ENCODE data around the gene UTP25. TPM values are rescaled to one million over a fixed set of nuclear protein-coding genes. Genes with fewer than 3 reads are reported as not detected.
"Not testable (repeated sequence)": the region's sequence is repeated elsewhere in the genome, so short reads cannot be mapped to it uniquely, and the experiment has no call there.

The UTP25 gene
- total RNA-seq, 2 donors from 2014 or later = 4.3 to 6.0 TPM

DNA sequence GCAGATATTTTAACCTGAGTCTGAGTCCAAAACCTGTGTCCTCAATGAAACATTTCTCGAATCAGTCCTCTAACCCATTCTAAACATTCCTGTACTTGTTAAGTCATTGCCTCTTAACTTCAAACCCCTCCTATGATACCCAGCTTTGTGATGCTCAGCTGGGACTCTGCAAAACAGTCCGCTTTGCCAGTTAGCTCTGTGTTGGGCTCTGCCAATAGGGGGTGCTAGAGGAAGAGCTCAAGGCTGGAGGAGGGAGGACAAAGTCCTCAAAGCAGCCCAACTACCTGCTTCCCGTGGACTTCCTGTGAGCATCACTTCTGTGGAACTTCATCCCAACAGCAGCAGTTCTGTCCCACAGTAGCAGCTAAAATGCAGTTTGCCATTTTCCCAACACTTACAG, 72.2 kb downstream of the UTP25 start:
- TF ChIP-seq, protein P1, sequence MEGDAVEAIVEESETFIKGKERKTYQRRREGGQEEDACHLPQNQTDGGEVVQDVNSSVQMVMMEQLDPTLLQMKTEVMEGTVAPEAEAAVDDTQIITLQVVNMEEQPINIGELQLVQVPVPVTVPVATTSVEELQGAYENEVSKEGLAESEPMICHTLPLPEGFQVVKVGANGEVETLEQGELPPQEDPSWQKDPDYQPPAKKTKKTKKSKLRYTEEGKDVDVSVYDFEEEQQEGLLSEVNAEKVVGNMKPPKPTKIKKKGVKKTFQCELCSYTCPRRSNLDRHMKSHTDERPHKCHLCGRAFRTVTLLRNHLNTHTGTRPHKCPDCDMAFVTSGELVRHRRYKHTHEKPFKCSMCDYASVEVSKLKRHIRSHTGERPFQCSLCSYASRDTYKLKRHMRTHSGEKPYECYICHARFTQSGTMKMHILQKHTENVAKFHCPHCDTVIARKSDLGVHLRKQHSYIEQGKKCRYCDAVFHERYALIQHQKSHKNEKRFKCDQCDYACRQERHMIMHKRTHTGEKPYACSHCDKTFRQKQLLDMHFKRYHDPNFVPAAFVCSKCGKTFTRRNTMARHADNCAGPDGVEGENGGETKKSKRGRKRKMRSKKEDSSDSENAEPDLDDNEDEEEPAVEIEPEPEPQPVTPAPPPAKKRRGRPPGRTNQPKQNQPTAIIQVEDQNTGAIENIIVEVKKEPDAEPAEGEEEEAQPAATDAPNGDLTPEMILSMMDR (conservative IDR thresholded peaks at IDR 0.05) = peak; percentile 84
- peak; percentile 89 for DNase-seq

DNA sequence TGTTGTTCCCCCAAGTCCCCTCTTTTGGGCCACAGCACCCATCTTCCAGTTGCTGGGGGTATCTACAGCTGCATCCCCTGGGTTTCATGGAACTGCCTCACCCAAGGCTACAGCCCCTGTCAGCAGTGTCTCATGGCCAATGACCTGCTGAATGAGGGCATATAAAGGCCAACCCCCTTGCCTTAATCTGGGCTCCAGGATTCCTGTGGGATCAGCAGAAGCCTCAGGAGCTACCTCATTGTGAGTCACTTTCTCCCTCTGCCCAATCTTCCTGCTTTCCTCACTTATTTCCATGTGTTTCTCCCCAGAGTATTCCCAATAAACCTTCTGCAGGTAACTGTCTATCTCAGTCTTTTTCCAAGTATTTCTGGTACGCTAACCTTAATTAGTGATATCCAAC, 73.0 kb downstream of the UTP25 start:
- Mint-ChIP-seq H3K27ac (no peak overlapping the region), H3K9me3 (no peaks in the 10 kb centered on the region), H3K27me3 (ENCODE audit: insufficient read depth) (no peaks in the 10 kb centered on the region), H3K36me3 (ENCODE audit: low read depth) (no peaks in the 10 kb centered on the region), H3K4me1 (peaks cover 6% of the 10 kb centered on the region), H3K4me3 (no peak overlapping the region)
- Histone ChIP-seq H3K4me1 (ENCODE audit: control insufficient read depth, insufficient read depth, low read length) (peaks cover 4% of the 10 kb centered on the region), H3K9ac (ENCODE audit: extremely low read depth, low read length, poor library complexity, severe bottlenecking) (no peak overlapping the region), H3K27me3 (ENCODE audit: control insufficient read depth, insufficient read depth, low read length, poor library complexity, severe bottlenecking) (no peaks in the 10 kb centered on the region), H3K4me3 (ENCODE audit: low read length) (no peak overlapping the region), H3K27ac (ENCODE audit: low read depth, low read length) (no peak overlapping the region), H3K9me3 (ENCODE audit: control insufficient read depth, low read length) (no peaks in the 10 kb centered on the region), H3K36me3 (ENCODE audit: control insufficient read depth, insufficient read depth, low read length) (no peaks in the 10 kb centered on the region)
- whole genome bisulfite sequencing, 2 experiments (ENCODE audit: insufficient coverage in 1 of 2, insufficient read length in 1 of 2) = 95% methylated on average over 1 of the region's 1 CpG; no CpG with 5 or more reads in 1 of the 2 experiments
- DNase-seq = no peak
- TF ChIP-seq, protein P1 (conservative IDR thresholded peaks at IDR 0.05) = no peak

More for the DNA sequence above, 72.2 kb downstream of the UTP25 start:
- Mint-ChIP-seq H3K4me1 (peaks cover 9% of the 10 kb centered on the region), H3K27me3 (ENCODE audit: insufficient read depth) (no peaks in the 10 kb centered on the region), H3K27ac (no peak overlapping the region), H3K9me3 (no peaks in the 10 kb centered on the region), H3K4me3 (no peak overlapping the region), H3K36me3 (ENCODE audit: low read depth) (no peaks in the 10 kb centered on the region)
- H3K4me3 ChIP-seq (ENCODE audit: low read length) = no peak overlapping the region
- no peak overlapping the region for H3K9ac ChIP-seq (ENCODE audit: extremely low read depth, low read length, poor library complexity, severe bottlenecking)
- no peaks in the 10 kb centered on the region for H3K9me3 ChIP-seq (ENCODE audit: control insufficient read depth, low read length)
- WGBS, 2 experiments (ENCODE audit: insufficient coverage in 1 of 2, insufficient read length in 1 of 2) = 67 to 78% methylated on average over 1 to 3 of the region's 3 CpGs
- no peaks in the 10 kb centered on the region for H3K27me3 ChIP-seq (ENCODE audit: control insufficient read depth, insufficient read depth, low read length, poor library complexity, severe bottlenecking)
- H3K27ac ChIP-seq (ENCODE audit: low read depth, low read length) = no peak overlapping the region
- H3K4me1 ChIP-seq (ENCODE audit: control insufficient read depth, insufficient read depth, low read length) = peaks cover 4% of the 10 kb centered on the region
- no peaks in the 10 kb centered on the region for H3K36me3 ChIP-seq (ENCODE audit: control insufficient read depth, insufficient read depth, low read length)

DNA sequence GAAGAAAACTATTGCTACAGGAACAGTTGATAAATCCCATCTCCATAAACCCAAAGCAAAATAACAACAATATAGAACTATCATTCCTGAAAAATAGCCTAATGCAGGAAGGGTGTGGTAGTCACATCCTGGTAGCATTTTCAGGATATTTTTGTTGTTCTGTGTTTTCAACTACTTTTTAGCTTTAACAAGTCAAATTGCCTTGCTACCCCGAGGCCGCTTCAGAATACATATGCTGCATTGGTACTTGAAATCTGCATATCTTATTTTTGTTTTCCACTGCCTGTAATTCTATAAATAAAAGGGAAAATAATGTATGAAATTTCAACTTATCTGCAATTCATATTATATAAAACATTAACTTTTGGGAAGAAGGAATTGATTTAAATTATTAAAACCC, 73.4 kb downstream of the UTP25 start:
- Histone ChIP-seq H3K9me3 (ENCODE audit: control insufficient read depth, low read length) (no peaks in the 10 kb centered on the region), H3K9ac (ENCODE audit: extremely low read depth, low read length, poor library complexity, severe bottlenecking) (no peak overlapping the region), H3K27ac (ENCODE audit: low read depth, low read length) (no peak overlapping the region), H3K36me3 (ENCODE audit: control insufficient read depth, insufficient read depth, low read length) (no peaks in the 10 kb centered on the region), H3K4me3 (ENCODE audit: low read length) (no peak overlapping the region), H3K4me1 (ENCODE audit: control insufficient read depth, insufficient read depth, low read length) (peaks cover 4% of the 10 kb centered on the region), H3K27me3 (ENCODE audit: control insufficient read depth, insufficient read depth, low read length, poor library complexity, severe bottlenecking) (no peaks in the 10 kb centered on the region)
- WGBS, 2 experiments (ENCODE audit: insufficient coverage in 1 of 2, insufficient read length in 1 of 2) = 90% methylated on average over 2 of the region's 2 CpGs; no CpG with 5 or more reads in 1 of the 2 experiments
- no peaks in the 10 kb centered on the region for H3K9me3 Mint-ChIP-seq
- TF ChIP-seq, protein P1 (conservative IDR thresholded peaks at IDR 0.05) = no peak
- H3K4me1 Mint-ChIP-seq = peaks cover under 1% of the 10 kb centered on the region
- H3K27me3 Mint-ChIP-seq (ENCODE audit: insufficient read depth) = no peaks in the 10 kb centered on the region
- H3K27ac Mint-ChIP-seq = no peak overlapping the region
- no peak for DNase-seq
- H3K36me3 Mint-ChIP-seq (ENCODE audit: low read depth) = no peaks in the 10 kb centered on the region
- H3K4me3 Mint-ChIP-seq = no peak overlapping the region

DNA sequence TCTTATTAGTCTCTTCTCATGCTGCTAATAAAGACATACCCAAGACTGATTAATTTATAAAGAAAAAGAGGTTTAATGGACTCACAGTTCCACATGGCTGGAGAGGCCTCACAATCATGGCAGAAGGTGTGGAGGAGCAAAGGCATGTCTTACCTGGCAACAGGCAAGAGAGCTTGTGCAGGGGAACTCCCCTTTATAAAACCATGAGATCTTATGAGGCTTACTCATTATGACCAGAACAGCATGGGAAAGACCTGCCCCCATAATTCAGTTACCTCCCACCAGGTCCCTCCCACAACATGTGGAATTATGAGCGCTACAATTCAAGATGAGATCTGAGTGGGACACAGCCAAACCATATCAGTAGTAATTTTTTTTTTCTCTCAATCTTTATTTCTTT, 77.0 kb downstream of the UTP25 start:
- 40 to 88% methylated on average over 1 of the region's 1 CpG for WGBS, 2 experiments (ENCODE audit: insufficient coverage in 1 of 2, insufficient read length in 1 of 2)
- not testable (repeated sequence) for H3K9ac ChIP-seq (ENCODE audit: extremely low read depth, low read length, poor library complexity, severe bottlenecking); DNase-seq; H3K9me3 ChIP-seq (ENCODE audit: control insufficient read depth, low read length); H3K4me1 Mint-ChIP-seq; H3K4me1 ChIP-seq (ENCODE audit: control insufficient read depth, insufficient read depth, low read length); H3K27me3 Mint-ChIP-seq (ENCODE audit: insufficient read depth); H3K36me3 Mint-ChIP-seq (ENCODE audit: low read depth); H3K27ac ChIP-seq (ENCODE audit: low read depth, low read length); H3K9me3 Mint-ChIP-seq; H3K36me3 ChIP-seq (ENCODE audit: control insufficient read depth, insufficient read depth, low read length); H3K4me3 ChIP-seq (ENCODE audit: low read length); H3K4me3 Mint-ChIP-seq; H3K27me3 ChIP-seq (ENCODE audit: control insufficient read depth, insufficient read depth, low read length, poor library complexity, severe bottlenecking); H3K27ac Mint-ChIP-seq

Measured in endodermal cell (in vitro differentiated cells).